H1 (cell line): Measurements from ENCODE around the gene SLC38A1.

Source experiments
- JUN ChIP-seq: IDR thresholded peaks from 2 replicates; pipeline ENCODE4 v1.6.1; 2011; ENCODE audit warnings: low read depth, mild to moderate bottlenecking, improper control_type of control experiment, low read length
- POLR2A ChIP-seq, 2 experiments: IDR thresholded peaks; 1 replicate in 1 of 2; 2 replicates in 1 of 2; pipeline ENCODE4 v1.6.1; 2011; ENCODE audit warnings: low read depth in 2 of 2, low read length in 2 of 2, mild to moderate bottlenecking in 2 of 2; ENCODE audit errors: control extremely low read depth in 1 of 2
- TF ChIP-seq, protein P1 (sequence below), 3 experiments: IDR thresholded peaks; 1 replicate in 2 of 3; 2 replicates in 1 of 3; pipeline versions ENCODE4 v1.5.1 to v1.6.1; 2011; ENCODE audit warnings: low read length in 3 of 3, mild to moderate bottlenecking in 3 of 3, inconsistent platforms in 2 of 3, low read depth in 1 of 3, moderate library complexity in 1 of 3; ENCODE audit not compliant: insufficient read depth in 1 of 3; ENCODE audit errors: control extremely low read depth in 1 of 3
- TF ChIP-seq, protein P2 (sequence below): IDR thresholded peaks from 2 replicates; pipeline ENCODE4 v1.6.1; 2012; ENCODE audit warnings: inconsistent platforms

DNA sequence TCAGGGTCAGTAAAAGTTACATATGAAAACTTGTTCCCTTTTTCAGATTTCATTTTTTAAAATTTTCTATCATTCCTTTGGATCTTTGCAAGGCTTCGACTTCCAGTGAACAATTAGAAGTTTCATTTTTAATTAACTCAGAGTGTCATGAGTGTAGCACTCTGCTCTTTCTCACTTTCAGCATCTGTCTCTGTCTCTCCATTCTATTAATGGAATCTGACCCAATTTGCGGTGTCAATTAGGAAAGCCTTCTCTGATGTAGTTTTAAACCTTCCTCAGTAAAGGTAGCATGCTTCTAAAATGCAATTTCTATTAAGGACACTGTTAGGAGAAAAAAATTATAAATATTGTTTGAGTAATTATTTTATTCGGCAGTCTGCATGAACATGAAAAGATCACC is 68.3 kb downstream of the SLC38A1 start:
- TF ChIP-seq POLR2A (IDR thresholded peaks at IDR 0.05; ENCODE audit: control extremely low read depth in 1 of 2, low read depth in 2 of 2, low read length in 2 of 2) (no peak), JUN (no peak)
- TF ChIP-seq, protein P1, sequence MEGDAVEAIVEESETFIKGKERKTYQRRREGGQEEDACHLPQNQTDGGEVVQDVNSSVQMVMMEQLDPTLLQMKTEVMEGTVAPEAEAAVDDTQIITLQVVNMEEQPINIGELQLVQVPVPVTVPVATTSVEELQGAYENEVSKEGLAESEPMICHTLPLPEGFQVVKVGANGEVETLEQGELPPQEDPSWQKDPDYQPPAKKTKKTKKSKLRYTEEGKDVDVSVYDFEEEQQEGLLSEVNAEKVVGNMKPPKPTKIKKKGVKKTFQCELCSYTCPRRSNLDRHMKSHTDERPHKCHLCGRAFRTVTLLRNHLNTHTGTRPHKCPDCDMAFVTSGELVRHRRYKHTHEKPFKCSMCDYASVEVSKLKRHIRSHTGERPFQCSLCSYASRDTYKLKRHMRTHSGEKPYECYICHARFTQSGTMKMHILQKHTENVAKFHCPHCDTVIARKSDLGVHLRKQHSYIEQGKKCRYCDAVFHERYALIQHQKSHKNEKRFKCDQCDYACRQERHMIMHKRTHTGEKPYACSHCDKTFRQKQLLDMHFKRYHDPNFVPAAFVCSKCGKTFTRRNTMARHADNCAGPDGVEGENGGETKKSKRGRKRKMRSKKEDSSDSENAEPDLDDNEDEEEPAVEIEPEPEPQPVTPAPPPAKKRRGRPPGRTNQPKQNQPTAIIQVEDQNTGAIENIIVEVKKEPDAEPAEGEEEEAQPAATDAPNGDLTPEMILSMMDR (IDR thresholded peaks at IDR 0.05; ENCODE audit: control extremely low read depth in 1 of 3, insufficient read depth in 1 of 3, low read depth in 1 of 3, low read length in 3 of 3): no peak
- TF ChIP-seq, protein P2, sequence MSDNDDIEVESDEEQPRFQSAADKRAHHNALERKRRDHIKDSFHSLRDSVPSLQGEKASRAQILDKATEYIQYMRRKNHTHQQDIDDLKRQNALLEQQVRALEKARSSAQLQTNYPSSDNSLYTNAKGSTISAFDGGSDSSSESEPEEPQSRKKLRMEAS: no peak
